Stimulated activated CD8-positive, alpha-beta memory T cell treated with anti-CD3 and anti-CD28 coated beads, Interleukin-4, amount 100 ng/mL, for 24 hours (primary cell): ENCODE data around the gene CABP5.
"Not testable (repeated sequence)": the region's sequence is repeated elsewhere in the genome, so short reads cannot be mapped to it uniquely, and the experiment has no call there.

Experiments used
- DNase-seq: peaks from one replicate; pipeline ENCODE4 v3.0.0-alpha.2; 2020; ENCODE audit warnings: low read depth

CABP5 gene

GRCh38 chr19:48043675-48044258, at the start of gene CABP5:
Gene CABP5, minus strand, starts transcription at chr19:48044079. Its CDS starts 157 bp downstream, at chr19:48043922.
- no peak for DNase-seq

DNA sequence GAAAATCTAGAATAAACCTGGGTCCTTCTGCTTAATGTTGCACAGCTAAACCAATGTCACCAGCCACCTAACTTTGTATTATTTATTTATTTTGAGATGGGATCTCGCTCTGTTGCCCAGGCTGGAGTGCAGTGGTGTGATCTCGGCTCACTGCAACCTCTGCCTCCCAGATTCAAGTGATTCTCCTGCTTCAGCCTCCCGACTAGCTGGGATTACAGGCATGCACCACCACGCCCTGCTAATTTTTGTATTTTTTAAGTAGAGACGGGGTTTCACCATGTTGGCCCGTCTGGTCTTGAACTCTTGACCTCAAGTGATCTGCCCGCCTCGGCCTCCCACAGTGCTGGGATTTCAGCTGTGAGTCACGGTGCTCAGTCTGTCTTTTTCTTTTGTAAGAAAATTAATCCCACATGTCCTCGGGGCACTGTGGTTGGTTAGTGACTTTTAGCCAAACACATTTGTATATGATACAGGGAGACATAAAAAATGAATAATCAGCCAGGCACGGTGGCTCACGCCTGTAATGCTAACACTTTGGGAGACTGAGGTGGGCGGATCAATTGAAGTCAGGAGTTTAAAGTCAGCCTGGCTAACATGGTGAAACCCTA, 47.3 kb upstream of the CABP5 start:
- not testable (repeated sequence) for DNase-seq

DNA sequence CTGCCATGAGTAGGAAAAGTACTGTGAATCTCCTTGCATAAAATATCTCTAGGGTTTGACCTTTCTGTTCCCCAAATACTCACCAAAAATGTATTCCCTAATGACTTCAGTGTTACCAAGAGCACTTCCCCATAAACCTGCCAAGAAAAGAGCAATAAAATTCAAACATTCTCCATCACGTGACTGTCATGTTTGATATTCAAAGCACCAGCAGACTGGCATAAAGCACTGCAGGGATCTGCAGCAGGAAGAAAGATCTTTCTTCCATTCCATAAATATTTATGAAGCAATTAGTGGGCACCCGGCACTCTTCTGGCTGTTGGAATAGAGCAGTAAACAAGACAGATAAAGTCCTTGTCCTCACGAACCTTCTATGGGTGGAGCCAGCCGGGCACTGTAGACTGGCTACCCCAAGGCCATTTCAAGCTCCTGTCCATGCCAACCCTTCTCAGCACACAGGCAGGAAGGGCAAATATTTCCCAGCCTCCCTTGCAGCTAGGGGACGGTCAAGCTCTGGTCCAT, 46.5 kb upstream of the CABP5 start:
- no peak for DNase-seq

DNA sequence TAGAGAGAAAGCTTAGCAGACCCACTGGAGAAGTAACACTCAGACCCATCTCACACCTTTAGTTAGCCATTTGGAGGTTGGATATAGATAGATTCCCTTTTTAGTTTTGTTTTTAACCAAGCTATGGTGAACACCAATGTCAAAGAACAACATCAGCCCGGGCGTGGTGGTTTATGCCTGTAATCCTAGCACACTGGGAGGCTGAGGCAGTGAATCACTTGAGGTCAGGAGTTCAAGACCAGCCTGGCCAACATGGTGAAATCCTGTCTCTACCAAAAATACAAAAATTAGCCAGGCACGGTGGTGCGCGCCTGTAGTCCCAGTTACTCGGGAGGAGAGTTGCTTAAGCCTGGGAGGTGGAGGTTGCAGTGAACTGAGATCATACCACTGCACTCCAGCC, 45.1 kb upstream of the CABP5 start:
- DNase-seq = not testable (repeated sequence)

DNA sequence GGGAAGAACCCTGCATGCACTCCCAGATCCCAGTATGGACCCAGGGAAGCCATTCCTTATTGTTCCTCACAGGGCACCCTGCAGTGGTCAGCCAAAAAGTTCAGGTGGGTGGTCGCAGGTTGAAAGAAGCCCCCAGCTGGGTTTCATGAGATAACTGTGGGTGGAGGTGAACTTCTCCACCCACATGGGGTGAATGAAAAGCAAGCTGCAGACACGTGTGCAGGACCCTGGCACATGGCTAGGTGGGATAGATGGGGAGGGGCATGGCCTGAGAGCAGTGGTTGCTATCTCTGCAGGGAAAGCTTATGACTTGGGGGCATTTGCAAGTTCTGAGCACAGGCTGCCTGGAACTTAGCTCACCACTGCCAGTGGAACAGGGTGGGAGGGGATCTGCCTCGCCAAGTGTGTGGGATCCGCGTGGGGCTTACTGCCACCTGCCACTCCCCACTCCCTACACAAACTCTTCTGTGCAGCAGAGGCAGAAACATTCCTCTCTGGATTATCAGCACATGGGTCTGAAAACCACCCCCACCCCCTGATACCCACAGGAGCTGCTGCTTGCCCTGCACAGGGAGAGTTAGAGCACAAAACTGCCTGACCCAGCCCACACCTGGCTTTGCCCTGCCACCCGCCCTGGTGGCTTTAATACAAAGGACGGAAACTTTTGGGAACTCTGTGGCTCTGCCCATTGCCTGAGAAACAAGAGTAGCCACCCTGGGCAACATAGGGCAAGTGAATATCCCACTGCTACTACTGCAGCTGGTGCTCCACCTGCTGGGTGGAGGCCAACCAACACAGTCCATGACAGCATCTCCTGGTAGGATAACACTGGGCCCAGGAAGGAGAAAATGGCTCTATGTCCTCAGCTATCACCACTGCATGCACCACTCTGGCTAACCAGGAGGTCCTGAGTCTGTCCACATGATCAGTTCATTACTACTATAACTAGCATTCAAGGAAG, 42.3 kb upstream of the CABP5 start:
- DNase-seq = no peak

DNA sequence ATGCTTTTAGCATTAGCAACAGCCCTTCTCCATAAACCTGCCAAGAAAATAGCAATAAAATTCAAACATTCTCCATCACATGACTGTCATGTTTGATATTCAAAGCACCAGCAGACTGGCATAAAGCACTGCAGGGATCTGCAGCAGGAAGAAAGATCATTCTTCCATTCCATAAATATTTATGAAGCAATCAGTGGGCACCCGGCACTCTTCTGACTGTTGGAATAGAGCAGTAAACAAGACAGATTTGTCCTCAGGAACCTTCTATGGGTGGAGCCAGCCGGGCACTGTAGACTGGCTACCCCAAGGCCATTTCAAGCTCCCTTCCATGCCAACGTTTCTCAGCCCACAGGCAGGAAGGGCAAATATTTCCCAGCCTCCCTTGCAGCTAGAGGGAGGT, 41.2 kb upstream of the CABP5 start:
- no peak for DNase-seq

DNA sequence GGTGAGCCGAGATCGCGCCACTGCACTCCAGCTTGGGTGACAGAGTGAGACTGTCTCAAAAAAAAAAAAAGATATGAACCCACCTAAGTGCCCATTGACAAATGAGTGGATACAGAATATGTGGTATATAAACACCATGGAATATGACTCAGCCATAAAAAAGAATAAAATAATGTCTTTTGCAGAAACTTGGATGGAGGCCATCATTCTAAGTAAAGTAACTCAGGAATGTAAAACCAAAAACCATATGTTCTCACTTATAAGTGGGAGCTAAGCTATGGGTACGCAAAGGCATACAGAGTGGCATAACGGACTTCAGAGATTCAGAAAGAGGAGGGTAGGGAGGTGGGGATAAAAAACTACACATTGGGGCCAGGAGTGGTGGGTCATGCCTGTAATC, 37.2 kb upstream of the CABP5 start:
- no peak for DNase-seq

GRCh38 chr19:48070177-48070769, 26.4 kb upstream of the CABP5 start:
- DNase-seq = not testable (repeated sequence)

GRCh38 chr19:48069435-48069834, 25.6 kb upstream of the CABP5 start:
- DNase-seq = no peak

DNA sequence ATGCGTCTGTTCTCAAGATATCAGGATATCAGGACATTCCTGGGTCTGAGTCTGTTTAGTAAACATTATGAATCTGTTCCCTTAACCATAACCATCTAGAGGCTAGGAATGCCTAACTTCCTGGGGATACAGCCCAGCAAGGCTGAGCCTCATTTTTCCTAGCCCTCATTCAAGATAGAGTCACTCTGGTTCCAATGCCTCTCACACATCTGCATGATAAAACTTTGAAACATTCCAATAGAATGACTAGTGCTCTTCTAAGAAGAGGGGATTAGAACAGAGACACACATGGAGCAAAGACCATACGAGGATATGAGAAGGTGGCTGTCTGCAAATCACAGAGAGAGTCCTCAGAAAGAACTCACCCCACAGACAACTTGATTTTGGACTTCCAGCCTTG, 20.6 kb upstream of the CABP5 start:
- no peak for DNase-seq

GRCh38 chr19:48061401-48062344, 17.8 kb upstream of the CABP5 start:
- no peak for DNase-seq

DNA sequence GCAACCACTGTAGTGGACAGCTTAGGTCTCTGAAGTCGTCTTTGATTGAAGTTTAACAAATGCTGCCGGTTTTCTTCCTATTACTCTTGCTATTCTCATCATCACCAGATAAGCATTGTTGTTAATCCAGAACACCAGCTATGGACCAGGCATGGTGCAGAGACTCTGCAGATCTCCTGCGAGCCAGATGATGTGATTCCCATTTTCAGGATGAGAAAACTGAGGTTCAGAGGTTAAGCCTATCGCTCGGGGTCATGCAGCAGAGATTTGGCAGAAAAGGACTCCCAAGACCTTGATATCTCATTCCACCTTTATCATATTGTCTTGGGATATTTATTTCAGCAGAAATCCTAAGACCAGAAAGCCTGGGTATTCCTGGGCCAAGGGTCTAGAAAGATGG, 16.5 kb upstream of the CABP5 start:
- DNase-seq = no peak

GRCh38 chr19:48059331-48059730, 15.5 kb upstream of the CABP5 start:
- DNase-seq = no peak

DNA sequence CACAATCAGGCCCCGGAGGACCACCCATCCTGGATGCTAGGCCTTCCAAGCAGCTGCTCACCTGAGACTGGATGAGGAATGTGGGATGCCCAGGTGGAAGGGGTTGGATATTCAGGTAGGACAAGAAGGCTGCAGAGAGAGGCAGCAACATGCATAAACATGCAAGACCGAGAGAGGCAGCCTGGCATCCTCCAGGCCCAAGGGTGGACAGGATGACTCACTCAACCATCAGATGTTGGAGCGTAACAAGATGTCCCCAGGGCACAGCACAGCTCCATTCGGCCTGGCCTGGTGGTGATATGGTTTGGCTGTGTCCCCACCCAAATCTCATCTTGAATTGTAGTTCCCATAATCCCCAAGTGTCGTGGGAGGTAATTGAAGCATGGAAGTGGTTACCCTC, 10.0 kb upstream of the CABP5 start:
- DNase-seq = no peak

GRCh38 chr19:48053076-48053475, 9.2 kb upstream of the CABP5 start:
- no peak for DNase-seq

DNA sequence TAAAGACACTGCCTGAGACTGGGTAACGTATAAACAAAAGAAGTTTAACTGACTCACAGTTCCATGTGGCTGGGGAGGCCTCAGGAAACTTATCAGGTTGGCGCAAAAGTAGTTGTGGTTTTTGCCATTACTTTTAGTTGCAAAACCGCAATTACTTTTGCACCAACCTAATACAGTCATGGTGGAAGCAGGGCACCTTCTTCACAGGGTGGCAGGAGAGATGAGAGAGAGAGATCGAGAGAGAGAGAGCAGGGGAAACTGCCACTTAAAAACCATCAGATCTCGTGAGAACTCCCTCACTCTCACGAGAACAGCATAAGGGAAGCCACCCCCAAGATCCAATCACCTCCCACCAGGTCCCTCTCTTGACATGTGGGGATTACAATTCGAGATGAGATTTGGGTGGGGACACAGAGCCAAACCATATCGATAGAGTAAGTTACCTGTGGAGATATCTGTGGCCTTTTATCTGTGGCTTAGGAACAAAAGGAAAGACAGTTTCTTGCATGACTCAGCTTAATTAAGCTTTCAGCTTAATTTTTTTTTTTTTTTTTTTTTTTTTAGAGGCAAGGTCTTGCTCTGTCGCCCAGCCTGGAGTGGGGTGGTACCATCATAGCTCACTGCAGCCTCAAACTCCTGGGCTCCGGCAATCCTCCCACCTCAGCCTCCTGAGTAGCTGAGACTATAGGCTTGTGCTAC, 7.6 kb upstream of the CABP5 start:
- DNase-seq = no peak

- DNase-seq = no peak
Observed at GRCh38 chr19:48044561-48044960, 682 bp upstream of the CABP5 start.

GRCh38 chr19:48041877-48042580, 1.9 kb downstream of the CABP5 start:
- DNase-seq = no peak

GRCh38 chr19:48036765-48037164, 7.1 kb downstream of the CABP5 start:
- DNase-seq = no peak

GRCh38 chr19:48033604-48034003, 10.3 kb downstream of the CABP5 start:
- DNase-seq = no peak
